H1 (cell line): ENCODE data around the gene SH3RF3. TPM values are rescaled to one million over a fixed set of nuclear protein-coding genes. Genes with fewer than 3 reads are reported as not detected.

Experiments used
- CTCF ChIA-PET: fragments of 300-600 bp; sonication (Branson Sonifier 250); formaldehyde crosslinking; loops from one replicate; lab custom pipeline; 2021; ENCODE audit not compliant: partially characterized antibody; lab: Charles Lee
- POLR2A ChIA-PET: fragments of 300-600 bp; sonication (Branson Sonifier 250); formaldehyde crosslinking; loops from one replicate; lab custom pipeline; 2021; ENCODE audit warnings: inconsistent platforms; ENCODE audit not compliant: partially characterized antibody; lab: Charles Lee
- DNase-seq, 2 experiments: peaks; one replicate each; pipeline versions ENCODE4 v3.0.0 to v3.0.0-alpha.2; 2010 to 2022; ENCODE audit warnings: low spot score in 2 of 2, low read depth in 1 of 2, mixed read lengths in 1 of 2
- FAIRE-seq: peaks from 2 replicates; lab custom pipeline; 2011; peaks lifted over from hg19 to GRCh38; lab: Jason Lieb, UNC
- H2AFZ ChIP-seq: 2 replicates; pipeline ENCODE4 v1.8.1; 2012; ENCODE audit warnings: low read length, inconsistent platforms
- H2AK5ac ChIP-seq: 2 replicates; pipeline ENCODE4 v1.6.1; 2013; ENCODE audit warnings: low read depth, low read length
- H2BK120ac ChIP-seq: replicated peaks from 2 replicates; pipeline ENCODE3; 2013; ENCODE audit warnings: low read depth, low read length, inconsistent platforms
- H2BK12ac ChIP-seq: 2 replicates; pipeline ENCODE4 v1.6.1; 2013; ENCODE audit warnings: low read depth, low read length
- H2BK15ac ChIP-seq: 2 replicates; pipeline ENCODE4 v1.6.1; 2013; ENCODE audit warnings: low read length
- H2BK20ac ChIP-seq: 2 replicates; pipeline ENCODE4 v1.6.1; 2013; ENCODE audit warnings: low read length
- H2BK5ac ChIP-seq: 2 replicates; pipeline ENCODE4 v1.6.1; 2013; ENCODE audit warnings: low read depth, low read length
- H3K14ac ChIP-seq: 2 replicates; pipeline ENCODE4 v1.6.1; 2013; ENCODE audit warnings: inconsistent platforms; ENCODE audit not compliant: insufficient read length
- H3K18ac ChIP-seq: 2 replicates; pipeline ENCODE4 v1.6.1; 2013; ENCODE audit warnings: low read length; ENCODE audit errors: extremely low read depth
- H3K23ac ChIP-seq: 2 replicates; pipeline ENCODE4 v1.6.1; 2013; ENCODE audit warnings: inconsistent platforms; ENCODE audit not compliant: insufficient read length
- H3K23me2 ChIP-seq: 2 replicates; pipeline ENCODE4 v1.6.1; 2013; ENCODE audit warnings: low read depth, low read length
- H3K27ac ChIP-seq: 2 replicates; pipeline ENCODE4 v1.6.1; 2011; ENCODE audit warnings: low read depth, low read length, inconsistent platforms
- H3K27me3 ChIP-seq, 4 experiments: replicated peaks in 1 of 4; 1 replicate in 1 of 4; 2 replicates in 3 of 4; pipeline versions ENCODE4 v1.6.1 to v1.8.1; 2011 to 2013; ENCODE audit warnings: low read length in 3 of 4, mild to moderate bottlenecking in 3 of 4, inconsistent platforms in 2 of 4, mixed read lengths in 2 of 4, moderate library complexity in 1 of 4; ENCODE audit not compliant: control insufficient read depth in 3 of 4, insufficient read depth in 3 of 4; ENCODE audit errors: extremely low read depth in 1 of 4
- H3K36me3 ChIP-seq, 4 experiments: 2 replicates each; pipeline versions ENCODE4 v1.6.1 to v1.8.1; 2011 to 2013; ENCODE audit warnings: mild to moderate bottlenecking in 4 of 4, low read length in 3 of 4, moderate library complexity in 2 of 4, control low read depth in 1 of 4, inconsistent platforms in 1 of 4; ENCODE audit not compliant: insufficient read depth in 4 of 4, control insufficient read depth in 2 of 4
- H3K4ac ChIP-seq: replicated peaks from 2 replicates; pipeline ENCODE3; 2013; ENCODE audit warnings: low read length, low read depth, mixed read lengths, inconsistent platforms; ENCODE audit not compliant: insufficient read length
- H3K4me1 ChIP-seq, 4 experiments: replicated peaks in 1 of 4; 1 replicate in 1 of 4; 2 replicates in 3 of 4; pipeline versions ENCODE4 v1.6.1 to v1.8.1; 2011 to 2013; ENCODE audit warnings: low read length in 3 of 4, inconsistent platforms in 2 of 4, mixed read lengths in 1 of 4; ENCODE audit not compliant: insufficient read depth in 4 of 4, control insufficient read depth in 3 of 4
- H3K4me2 ChIP-seq, 2 experiments: 2 replicates each; pipeline versions ENCODE4 v1.6.1 to v1.8.1; 2011 to 2013; ENCODE audit warnings: low read depth in 2 of 2, low read length in 2 of 2, control low read depth in 1 of 2, inconsistent platforms in 1 of 2, mild to moderate bottlenecking in 1 of 2; ENCODE audit not compliant: insufficient read depth in 1 of 2
- H3K4me3 ChIP-seq, 4 experiments: fragments of 200-600, 300-600 bp in 1 of 4; sonication (generic), shearing (Covaris generic), sonication (Bioruptor Twin) in 1 of 4; 2 replicates each; pipeline versions ENCODE4 v1.5.1 to v1.8.1; 2011 to 2016; ENCODE audit warnings: low read length in 4 of 4, low read depth in 3 of 4, control low read depth in 2 of 4, inconsistent platforms in 2 of 4, mild to moderate bottlenecking in 2 of 4, mixed read lengths in 1 of 4, moderate library complexity in 1 of 4; ENCODE audit not compliant: insufficient read depth in 2 of 4; ENCODE audit errors: extremely low read depth in 1 of 4
- H3K56ac ChIP-seq: replicated peaks from 2 replicates; pipeline ENCODE3; 2013; ENCODE audit warnings: low read depth, mild to moderate bottlenecking, mixed read lengths, low read length, inconsistent platforms; ENCODE audit not compliant: insufficient read length
- H3K79me1 ChIP-seq: 2 replicates; pipeline ENCODE4 v1.6.1; 2013; ENCODE audit warnings: low read depth, low read length, control low read depth
- H3K79me2 ChIP-seq, 2 experiments: 2 replicates each; pipeline versions ENCODE4 v1.6.1 to v1.8.1; 2012 to 2013; ENCODE audit warnings: low read length in 2 of 2, mild to moderate bottlenecking in 2 of 2, inconsistent platforms in 1 of 2; ENCODE audit not compliant: insufficient read depth in 2 of 2, control insufficient read depth in 1 of 2
- H3K9ac ChIP-seq, 4 experiments: replicated peaks in 1 of 4; 1 replicate in 1 of 4; 2 replicates in 3 of 4; pipeline versions ENCODE4 v1.6.1 to v1.8.1; 2011 to 2013; ENCODE audit warnings: low read depth in 3 of 4, low read length in 3 of 4, control low read depth in 2 of 4, mild to moderate bottlenecking in 2 of 4, moderate library complexity in 2 of 4, inconsistent platforms in 1 of 4; ENCODE audit errors: extremely low read depth in 1 of 4
- H3K9me3 ChIP-seq, 2 experiments: 2 replicates each; pipeline versions ENCODE4 v1.6.1 to v1.8.1; 2012 to 2013; ENCODE audit warnings: mild to moderate bottlenecking in 2 of 2, moderate library complexity in 2 of 2, control low read depth in 1 of 2, inconsistent platforms in 1 of 2, low read depth in 1 of 2, low read length in 1 of 2, mixed read lengths in 1 of 2; ENCODE audit not compliant: insufficient read depth in 2 of 2
- H4K20me1 ChIP-seq, 2 experiments: replicated peaks in 1 of 2; 2 replicates each; pipeline versions ENCODE3 to v1.8.1; 2011 to 2013; ENCODE audit warnings: inconsistent platforms in 2 of 2, low read length in 2 of 2, mild to moderate bottlenecking in 1 of 2; ENCODE audit not compliant: insufficient read depth in 2 of 2, control insufficient read depth in 1 of 2
- H4K5ac ChIP-seq: 2 replicates; pipeline ENCODE4 v1.6.1; 2013; ENCODE audit warnings: low read length, low read depth, mixed read lengths, inconsistent platforms; ENCODE audit not compliant: insufficient read length
- H4K8ac ChIP-seq: 2 replicates; pipeline ENCODE4 v1.8.0; 2013; ENCODE audit warnings: mild to moderate bottlenecking, moderate library complexity, low read length, inconsistent platforms; ENCODE audit not compliant: insufficient read depth; ENCODE audit errors: extremely low read depth
- H4K91ac ChIP-seq: replicated peaks from 2 replicates; pipeline ENCODE3; 2013; ENCODE audit warnings: low read length, mixed read lengths, inconsistent platforms; ENCODE audit not compliant: insufficient read length
- BRCA1 ChIP-seq: IDR thresholded peaks from 2 replicates; pipeline ENCODE4 v1.6.1; 2012; ENCODE audit warnings: low read depth, low read length, improper control_type of control experiment
- CBX8 ChIP-seq: fragments of 300-800, 300-1000 bp; sonication (generic); IDR thresholded peaks from 2 replicates; pipeline ENCODE4 v1.7.1; 2016; ENCODE audit warnings: low read depth, low read length, borderline replicate concordance
- CTBP2 ChIP-seq: IDR thresholded peaks from 2 replicates; pipeline ENCODE4 v1.7.0; 2011; ENCODE audit warnings: borderline replicate concordance, mild to moderate bottlenecking, moderate library complexity, mixed read lengths, low read length; ENCODE audit not compliant: insufficient read depth, insufficient read length
- EGR1 ChIP-seq: IDR thresholded peaks from 2 replicates; pipeline ENCODE4 v1.6.1; 2011; ENCODE audit warnings: low read depth, low read length, borderline replicate concordance
- EP300 ChIP-seq, 2 experiments: IDR thresholded peaks; 1 replicate in 1 of 2; 2 replicates in 1 of 2; pipeline ENCODE4 v1.6.1; 2011 to 2012; ENCODE audit warnings: low read depth in 2 of 2, low read length in 2 of 2, mild to moderate bottlenecking in 2 of 2, borderline replicate concordance in 1 of 2, inconsistent platforms in 1 of 2, moderate library complexity in 1 of 2
- GABPA ChIP-seq: IDR thresholded peaks from 2 replicates; pipeline ENCODE4 v1.6.1; 2011; ENCODE audit warnings: mild to moderate bottlenecking, low read length, moderate library complexity, borderline replicate concordance; ENCODE audit not compliant: insufficient read depth
- GTF2F1 ChIP-seq: IDR thresholded peaks from 2 replicates; pipeline ENCODE4 v1.6.1; 2012; ENCODE audit warnings: low read depth, low read length, improper control_type of control experiment, borderline replicate concordance
- JUND ChIP-seq: IDR thresholded peaks from 2 replicates; pipeline ENCODE4 v1.6.1; 2011; ENCODE audit warnings: mild to moderate bottlenecking, improper control_type of control experiment, low read length
- KDM1A ChIP-seq: fragments of 200-600, 300-600 bp; sonication (generic); IDR thresholded peaks from 2 replicates; pipeline ENCODE4 v1.7.1; 2016; ENCODE audit warnings: mild to moderate bottlenecking, low read length, borderline replicate concordance
- NANOG ChIP-seq: IDR thresholded peaks from 2 replicates; pipeline ENCODE4 v1.6.1; 2011; ENCODE audit warnings: low read length, low read depth, mild to moderate bottlenecking, inconsistent platforms; ENCODE audit not compliant: insufficient read depth, poor library complexity, severe bottlenecking
- TAF1 ChIP-seq: IDR thresholded peaks from 2 replicates; pipeline ENCODE4 v1.6.1; 2011; ENCODE audit warnings: mild to moderate bottlenecking, low read depth, low read length
- TBP ChIP-seq: IDR thresholded peaks from 2 replicates; pipeline ENCODE4 v1.6.1; 2011; ENCODE audit warnings: low read depth, low read length, improper control_type of control experiment
- TCF12 ChIP-seq: IDR thresholded peaks from 2 replicates; pipeline ENCODE4 v1.6.1; 2011; ENCODE audit warnings: low read depth, mild to moderate bottlenecking, low read length
- TEAD4 ChIP-seq: IDR thresholded peaks from 2 replicates; pipeline ENCODE4 v1.6.1; 2012; ENCODE audit warnings: low read depth, low read length, inconsistent platforms, mixed read lengths
- YY1 ChIP-seq: IDR thresholded peaks from 2 replicates; pipeline ENCODE4 v1.6.1; 2011; ENCODE audit warnings: low read depth, mild to moderate bottlenecking, low read length
- WGBS, 2 experiments: shearing (Covaris generic) in 1 of 2; methylation state at CpG; one replicate each; pipeline versions ENCODE4 v1.1.6 to v1.1.7; 2013 to 2015; ENCODE audit warnings: low lambda C conversion rate in 2 of 2, mixed read lengths in 2 of 2, inconsistent platforms in 1 of 2, low coverage in 1 of 2, missing lambda C conversion rate in 1 of 2; ENCODE audit not compliant: insufficient replicate concordance in 2 of 2, insufficient coverage in 1 of 2, insufficient read length in 1 of 2; ENCODE audit errors: extremely low coverage in 1 of 2, missing lambda C conversion rate in 1 of 2; 5-methylcytosine and 5-hydroxymethylcytosine counted together
- polyA plus RNA-seq, 7 experiments: library from polyadenylated mRNA; depleted of rRNA in 3 of 7; stranded (reverse) in 5 of 7; unstranded in 2 of 7; fragments of >200 nt in 5 of 7; fragments of 200-250 nt in 2 of 7; gene quantifications; 1 replicate in 5 of 7; 2 replicates in 1 of 7; 4 replicates in 1 of 7; pipeline versions ENCODE4 v1.2.1 to v1.2.3, GENCODE V29; 2011 to 2013; ENCODE audit warnings: missing spikeins in 2 of 7, mixed read lengths in 2 of 7
- total RNA-seq: library from RNA; stranded (reverse); fragmentation: NEBNext Ultra II Directional; extraction: Animal tissue kit (Norgen Biotek cat#: 25700); gene quantifications from 2 replicates; pipeline ENCODE4 v1.2.1, GENCODE V29; 2021

SH3RF3 gene
- total and polyA plus RNA-seq, 2 of the 8 experiments (the other 6 are each of a cell fraction or from before 2014, with no cell fraction given): 0.11 to 0.65 TPM

- Histone ChIP-seq H2BK12ac (no peak overlapping the region), H3K56ac (no peak overlapping the region), H3K9me3 (no peaks in the 10 kb centered on the region), H3K9ac (no peak overlapping the region), H2BK15ac (no peak overlapping the region), H3K27me3 (no peaks in the 10 kb centered on the region), H4K20me1 (peaks cover 0 to 8% of the 10 kb centered on the region in 2 experiments), H4K5ac (no peak overlapping the region), H3K79me1 (no peaks in the 10 kb centered on the region), H2BK120ac (no peak overlapping the region), H3K23ac (no peak overlapping the region), H3K79me2 (no peaks in the 10 kb centered on the region), H3K14ac (no peak overlapping the region), H3K4me3 (no peak overlapping the region), H3K27ac (no peak overlapping the region), H2AFZ (no peak overlapping the region), H3K4me1 (no peaks in the 10 kb centered on the region), H2BK20ac (no peak overlapping the region), H3K4ac (no peak overlapping the region), H3K18ac (no peak overlapping the region), H4K8ac (no peak overlapping the region), H2BK5ac (no peak overlapping the region), H4K91ac (no peak overlapping the region), H3K36me3 (no peaks in the 10 kb centered on the region), H3K23me2 (peaks cover 10% of the 10 kb centered on the region; the same call in 1 of the 2 replicates), H3K4me2 (no peak overlapping the region), H2AK5ac (no peak overlapping the region)
- 90% methylated on average over 9 of the region's 9 CpGs; no CpG with 5 or more reads in 1 of the 2 experiments for WGBS, 2 experiments
- ChIA-PET CTCF (interaction anchor here (0.8 kb wide), 1 partner anchor 273 kb away, joined by 3 read pairs; no protein-coding TSS in a partner anchor), POLR2A (interaction anchor here (1.1 kb wide), 1 partner anchor 9 kb away, joined by 3 read pairs; no protein-coding TSS in a partner anchor)
- no peak for DNase-seq
- no peak for TF ChIP-seq TCF12
- no peak for TF ChIP-seq GABPA
- no peak for TF ChIP-seq CBX8
- no peak for TF ChIP-seq GTF2F1
- no peak for TF ChIP-seq TAF1
- TF ChIP-seq EP300 (IDR thresholded peaks at IDR 0.05; ENCODE audit: borderline replicate concordance in 1 of 2, low read depth in 2 of 2, low read length in 2 of 2): no peak
- TF ChIP-seq JUND: no peak
- no peak for TF ChIP-seq TBP
- TF ChIP-seq TEAD4: no peak
- no peak for TF ChIP-seq BRCA1
- TF ChIP-seq CTBP2: no peak
- no peak for TF ChIP-seq EGR1
- TF ChIP-seq KDM1A: no peak
- TF ChIP-seq NANOG: no peak
- no peak for TF ChIP-seq YY1
- FAIRE-seq: no peak
Observed at GRCh38 chr2:109489296-109489695, 360.3 kb downstream of the SH3RF3 start.
